DND-41 (cell line): Measurements from ENCODE around the gene LINS1.

Experiments used
- ATAC-seq: fragments of 200-7000 bp; cut with Tn5 transposase; 3 replicates; pipeline ENCODE4 v1.9.1; 2021; ENCODE audit warnings: low read depth; ENCODE audit not compliant: insufficient read depth
- DNase-seq: peaks from one replicate; pipeline ENCODE4 v3.0.0-alpha.2; 2020
- H2AFZ ChIP-seq: 2 replicates; pipeline ENCODE4 v1.6.0; 2012; ENCODE audit warnings: low read depth, low read length
- H3K27ac ChIP-seq: 2 replicates; pipeline ENCODE4 v1.5.1; 2012; ENCODE audit warnings: low read length, inconsistent platforms
- H3K27me3 ChIP-seq: fragments of 200-600 bp; sonication (generic); 2 replicates; pipeline ENCODE4 v1.6.0; 2012; ENCODE audit warnings: low read length, mild to moderate bottlenecking, inconsistent platforms; ENCODE audit not compliant: insufficient read depth, poor library complexity
- H3K36me3 ChIP-seq: 2 replicates; pipeline ENCODE4 v1.5.1; 2012; ENCODE audit warnings: low read length, inconsistent platforms; ENCODE audit not compliant: insufficient read depth
- H3K4me1 ChIP-seq: 2 replicates; pipeline ENCODE4 v1.5.1; 2012; ENCODE audit warnings: mild to moderate bottlenecking, low read length; ENCODE audit not compliant: insufficient read depth
- H3K4me2 ChIP-seq: 2 replicates; pipeline ENCODE4 v1.6.0; 2012; ENCODE audit warnings: mild to moderate bottlenecking, moderate library complexity, low read length, inconsistent platforms; ENCODE audit not compliant: insufficient read depth
- H3K4me3 ChIP-seq, 2 experiments: fragments of 200-600 bp in 1 of 2; shearing (Covaris generic) in 1 of 2; 2 replicates each; pipeline ENCODE4 v1.5.1; 2012 to 2016; ENCODE audit warnings: inconsistent platforms in 2 of 2, low read length in 2 of 2, mild to moderate bottlenecking in 2 of 2, low read depth in 1 of 2, moderate library complexity in 1 of 2
- H3K79me2 ChIP-seq: 2 replicates; pipeline ENCODE4 v1.6.0; 2012; ENCODE audit warnings: low read length, inconsistent platforms; ENCODE audit not compliant: insufficient read depth
- H3K9ac ChIP-seq: 2 replicates; pipeline ENCODE4 v1.6.0; 2012; ENCODE audit warnings: low read depth, mild to moderate bottlenecking, inconsistent platforms, low read length, moderate library complexity
- H3K9me3 ChIP-seq: 2 replicates; pipeline ENCODE4 v1.5.1; 2012; ENCODE audit warnings: low read length, moderate library complexity, mild to moderate bottlenecking, inconsistent platforms; ENCODE audit not compliant: insufficient read depth, severe bottlenecking
- H4K20me1 ChIP-seq: 2 replicates; pipeline ENCODE4 v1.6.0; 2012; ENCODE audit warnings: low read length; ENCODE audit not compliant: insufficient read depth
- CTCF ChIP-seq: IDR thresholded peaks from 2 replicates; pipeline ENCODE4 v1.5.1; 2012; ENCODE audit warnings: borderline replicate concordance, low read length, moderate library complexity, mild to moderate bottlenecking; ENCODE audit not compliant: poor library complexity, severe bottlenecking; ENCODE audit errors: extremely low read depth
- EZH2 ChIP-seq: IDR thresholded peaks from 3 replicates; pipeline ENCODE4 v1.6.1; 2012; ENCODE audit warnings: borderline replicate concordance, low read depth, mild to moderate bottlenecking, moderate library complexity, low read length, inconsistent platforms; ENCODE audit not compliant: severe bottlenecking

LINS1 gene

GRCh38 chr15:100566850-100567628 lies 34.9 kb downstream of the LINS1 start:
- TF ChIP-seq CTCF (no peak), EZH2 (no peak)
- H3K9me3 ChIP-seq: no peaks in the 10 kb centered on the region
- no peaks in the 10 kb centered on the region for H3K4me1 ChIP-seq
- no peaks in the 10 kb centered on the region for H4K20me1 ChIP-seq
- H3K4me2 ChIP-seq: no peak overlapping the region
- H3K79me2 ChIP-seq: no peaks in the 10 kb centered on the region
- no peak overlapping the region for H3K9ac ChIP-seq
- ATAC-seq (no peak), DNase-seq (no peak)
- H3K4me3 ChIP-seq: no peak overlapping the region
- H2AFZ ChIP-seq: no peak overlapping the region
- peaks cover 36% of the 10 kb centered on the region for H3K36me3 ChIP-seq
- H3K27me3 ChIP-seq: no peaks in the 10 kb centered on the region
- no peak overlapping the region for H3K27ac ChIP-seq

GRCh38 chr15:100565591-100565990 lies 36.4 kb downstream of the LINS1 start:
- Histone ChIP-seq H3K27me3 (no peaks in the 10 kb centered on the region), H3K4me3 (no peak overlapping the region), H2AFZ (no peak overlapping the region), H3K4me1 (no peaks in the 10 kb centered on the region), H3K9ac (no peak overlapping the region), H4K20me1 (no peaks in the 10 kb centered on the region), H3K27ac (no peak overlapping the region), H3K79me2 (no peaks in the 10 kb centered on the region), H3K4me2 (no peak overlapping the region), H3K9me3 (no peaks in the 10 kb centered on the region), H3K36me3 (peaks cover 23% of the 10 kb centered on the region)
- DNase-seq (no peak), ATAC-seq (no peak)
- TF ChIP-seq EZH2: no peak
- TF ChIP-seq CTCF: no peak

- no peaks in the 10 kb centered on the region for H3K4me1 ChIP-seq
- no peak overlapping the region for H3K4me2 ChIP-seq
- no peak overlapping the region for H2AFZ ChIP-seq
- no peak overlapping the region for H3K9ac ChIP-seq
- ATAC-seq: no peak
- DNase-seq: no peak
- H4K20me1 ChIP-seq: no peaks in the 10 kb centered on the region
- no peaks in the 10 kb centered on the region for H3K27me3 ChIP-seq
- H3K27ac ChIP-seq: no peak overlapping the region
- no peak for TF ChIP-seq EZH2
- TF ChIP-seq CTCF: no peak
- H3K4me3 ChIP-seq: no peak overlapping the region
- no peaks in the 10 kb centered on the region for H3K79me2 ChIP-seq
- H3K9me3 ChIP-seq: no peaks in the 10 kb centered on the region
- no peaks in the 10 kb centered on the region for H3K36me3 ChIP-seq
Measured at GRCh38 chr15:100560323-100560722, 41.7 kb downstream of the LINS1 start.
